Suprapubic skin (tissue), 4 donors: Measurements from ENCODE around the gene CDC25B.

ENCODE experiments used
- EP300 ChIP-seq: sonication (generic); formaldehyde crosslinking; IDR thresholded peaks from one replicate; pipeline ENCODE4 v1.6.1; 2017; ENCODE audit warnings: antibody characterized with exemption
- POLR2A ChIP-seq, 2 donors: fragments of 450-650 bp; IDR thresholded peaks; one replicate each; pipeline ENCODE4 v1.6.1; 2017; ENCODE audit warnings: antibody characterized with exemption in 2 of 2, mild to moderate bottlenecking in 2 of 2, moderate library complexity in 2 of 2
- POLR2AphosphoS5 ChIP-seq, 3 donors: sonication (generic); formaldehyde crosslinking; IDR thresholded peaks; one replicate each; pipeline ENCODE4 v1.6.1; 2017; ENCODE audit warnings: antibody characterized with exemption in 3 of 3
- TF ChIP-seq, protein P1 (sequence below), 2 donors: fragments of 200-600 bp in 1 of 2; fragments of 450-650 bp in 1 of 2; sonication (generic) in 1 of 2; IDR thresholded peaks; one replicate each; pipeline ENCODE4 v1.5.1; 2016 to 2019; ENCODE audit warnings: antibody characterized with exemption in 2 of 2, mild to moderate bottlenecking in 1 of 2, moderate library complexity in 1 of 2

- TF ChIP-seq, protein P1, sequence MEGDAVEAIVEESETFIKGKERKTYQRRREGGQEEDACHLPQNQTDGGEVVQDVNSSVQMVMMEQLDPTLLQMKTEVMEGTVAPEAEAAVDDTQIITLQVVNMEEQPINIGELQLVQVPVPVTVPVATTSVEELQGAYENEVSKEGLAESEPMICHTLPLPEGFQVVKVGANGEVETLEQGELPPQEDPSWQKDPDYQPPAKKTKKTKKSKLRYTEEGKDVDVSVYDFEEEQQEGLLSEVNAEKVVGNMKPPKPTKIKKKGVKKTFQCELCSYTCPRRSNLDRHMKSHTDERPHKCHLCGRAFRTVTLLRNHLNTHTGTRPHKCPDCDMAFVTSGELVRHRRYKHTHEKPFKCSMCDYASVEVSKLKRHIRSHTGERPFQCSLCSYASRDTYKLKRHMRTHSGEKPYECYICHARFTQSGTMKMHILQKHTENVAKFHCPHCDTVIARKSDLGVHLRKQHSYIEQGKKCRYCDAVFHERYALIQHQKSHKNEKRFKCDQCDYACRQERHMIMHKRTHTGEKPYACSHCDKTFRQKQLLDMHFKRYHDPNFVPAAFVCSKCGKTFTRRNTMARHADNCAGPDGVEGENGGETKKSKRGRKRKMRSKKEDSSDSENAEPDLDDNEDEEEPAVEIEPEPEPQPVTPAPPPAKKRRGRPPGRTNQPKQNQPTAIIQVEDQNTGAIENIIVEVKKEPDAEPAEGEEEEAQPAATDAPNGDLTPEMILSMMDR (IDR thresholded peaks at IDR 0.05) = no peak
- TF ChIP-seq POLR2AphosphoS5 (IDR thresholded peaks at IDR 0.05) = no peak
- TF ChIP-seq POLR2A (IDR thresholded peaks at IDR 0.05) = no peak
- no peak for TF ChIP-seq EP300
These were observed 40.0 kb downstream of the CDC25B start for GRCh38 chr20:3836132-3836531.
